Nucleus accumbens (tissue), 56 donors: Measurements from ENCODE around the gene EGLN1.
"Not testable (repeated sequence)": the region's sequence is repeated elsewhere in the genome, so short reads cannot be mapped to it uniquely, and the experiment has no call there.

Source experiments
- DNase-seq, 56 donors: peaks; one replicate each; lab custom pipeline; 2025; lab: John Stamatoyannopoulos, UW

EGLN1 gene

DNA sequence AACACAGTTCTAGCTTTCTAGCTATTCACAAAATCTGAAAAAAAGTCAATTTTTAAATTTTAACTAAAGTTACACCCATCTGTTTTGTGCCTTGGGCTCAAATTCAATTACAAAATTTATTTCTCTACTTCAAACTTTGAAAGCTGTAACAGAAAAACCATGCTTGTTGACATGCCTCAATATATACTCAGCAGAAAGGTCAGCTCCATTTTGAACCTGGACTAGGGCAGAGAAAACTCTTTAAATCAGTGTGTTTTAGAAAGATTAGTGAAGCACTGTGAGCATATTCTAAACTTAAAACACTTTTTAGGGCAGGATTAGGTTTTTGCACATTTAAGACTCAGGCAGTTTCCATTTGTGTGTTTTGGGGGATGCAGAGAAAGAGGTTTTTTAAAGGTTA lies 49.6 kb downstream of the EGLN1 start:
- no peak for DNase-seq

GRCh38 chr1:231369282-231369681 lies 52.8 kb downstream of the EGLN1 start:
- DNase-seq, result peak in 17 of 56 donors; percentile 1 to 29 (median 17)

DNA sequence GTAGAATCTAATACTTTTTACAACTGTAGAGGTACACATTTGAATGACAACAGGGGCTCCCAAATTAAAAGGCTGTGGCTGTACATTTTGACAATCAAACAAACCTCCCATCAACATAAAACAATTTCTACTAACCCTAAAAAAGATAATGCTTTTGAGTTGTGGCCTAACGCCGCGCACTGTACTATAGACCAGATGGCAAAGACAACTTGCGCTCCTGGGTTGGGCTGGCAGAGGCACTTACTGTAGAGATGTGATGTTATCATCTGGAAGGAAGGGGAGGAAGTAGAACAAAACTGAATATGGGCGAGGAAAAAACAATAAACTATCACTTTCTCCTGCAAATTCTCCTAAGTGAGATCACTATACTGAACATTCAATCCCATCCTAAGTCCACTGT lies 57.9 kb downstream of the EGLN1 start:
- no peak for DNase-seq

DNA sequence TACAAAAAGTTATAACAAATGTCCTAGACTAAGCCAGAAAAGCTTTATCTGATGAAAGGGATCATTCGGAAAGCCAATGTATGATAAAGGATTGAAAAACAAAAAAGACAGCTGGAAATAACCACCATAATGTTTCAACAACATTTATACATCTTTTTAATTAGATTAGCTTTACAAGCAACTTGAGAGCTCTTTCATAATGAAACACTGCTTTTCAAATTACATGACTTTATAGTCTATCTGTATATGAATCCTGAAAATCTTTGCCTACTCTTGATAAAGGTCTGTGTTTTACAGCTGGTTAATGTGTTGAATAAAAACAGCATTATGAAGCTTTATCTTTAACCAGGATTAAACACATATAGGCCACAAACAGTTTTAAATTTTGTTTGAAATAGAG lies 58.5 kb downstream of the EGLN1 start:
- DNase-seq, result no peak

- no peak for DNase-seq
Observed at GRCh38 chr1:231362325-231362724, 59.8 kb downstream of the EGLN1 start.

GRCh38 chr1:231359113-231359512 lies 63.0 kb downstream of the EGLN1 start:
- DNase-seq, result no peak

- DNase-seq, result peak in 18 of 56 donors; percentile 3 to 40 (median 20)
Observed at GRCh38 chr1:231357831-231358354, 64.2 kb downstream of the EGLN1 start.

GRCh38 chr1:231357187-231357772 lies 64.8 kb downstream of the EGLN1 start:
- DNase-seq, result no peak

GRCh38 chr1:231355171-231355570 lies 66.9 kb downstream of the EGLN1 start:
- DNase-seq, result no peak

GRCh38 chr1:231354330-231355020 lies 67.6 kb downstream of the EGLN1 start:
- DNase-seq, result no peak

DNA sequence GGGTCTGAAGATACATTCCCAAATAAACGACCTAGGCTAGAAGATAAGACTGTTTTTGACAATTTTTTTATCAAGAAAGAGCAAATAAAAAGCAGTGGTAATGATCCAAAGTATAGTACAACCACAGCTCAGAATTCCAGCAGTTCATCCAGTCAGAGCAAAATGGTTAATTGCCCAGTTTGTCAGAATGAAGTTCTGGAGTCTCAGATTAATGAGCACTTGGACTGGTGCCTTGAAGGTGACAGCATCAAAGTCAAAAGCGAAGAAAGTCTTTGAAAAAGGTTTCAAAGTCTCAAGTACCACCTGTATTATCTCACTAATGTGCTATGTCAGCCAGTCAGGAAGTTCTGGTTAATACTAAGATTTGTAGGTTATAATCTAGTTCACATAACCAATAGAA lies 69.0 kb downstream of the EGLN1 start:
- DNase-seq, result no peak

- DNase-seq, result no peak
Observed at GRCh38 chr1:231351816-231352215, 70.3 kb downstream of the EGLN1 start.

DNA sequence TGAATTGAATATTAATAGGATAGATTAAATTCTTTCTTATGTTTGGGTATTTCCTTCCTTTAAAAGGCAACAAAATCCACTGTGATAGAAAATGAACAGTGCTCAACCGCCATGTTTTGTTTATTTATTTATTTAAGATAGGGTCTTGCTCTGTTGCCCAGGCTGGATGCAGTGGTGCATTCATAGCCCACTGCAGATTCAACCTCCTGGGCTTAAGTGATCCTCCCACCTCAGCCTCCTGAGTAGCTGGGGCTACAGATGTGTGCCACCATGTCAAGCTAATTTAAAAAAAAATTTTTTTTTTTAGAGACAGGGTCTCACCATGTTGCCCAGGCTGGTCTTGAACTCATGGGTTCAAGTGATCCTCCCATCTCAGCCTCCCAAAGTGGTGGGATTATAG lies 73.2 kb downstream of the EGLN1 start:
- DNase-seq, result not testable (repeated sequence)

GRCh38 chr1:231348442-231348841 lies 73.6 kb downstream of the EGLN1 start:
- DNase-seq, result no peak

GRCh38 chr1:231347961-231348360 lies 74.1 kb downstream of the EGLN1 start:
- no peak for DNase-seq

- DNase-seq, result no peak
Observed at GRCh38 chr1:231340328-231341013, 81.6 kb downstream of the EGLN1 start.

GRCh38 chr1:231338270-231339128 lies 83.6 kb downstream of the EGLN1 start, which contains the start of gene SPRTN:
Gene SPRTN, plus strand, starts transcription at chr1:231338293. Its CDS starts 91 bp downstream, at chr1:231338384.
- DNase-seq, result peak in 3 of 56 donors; percentile 57 to 64 (median 58)

DNA sequence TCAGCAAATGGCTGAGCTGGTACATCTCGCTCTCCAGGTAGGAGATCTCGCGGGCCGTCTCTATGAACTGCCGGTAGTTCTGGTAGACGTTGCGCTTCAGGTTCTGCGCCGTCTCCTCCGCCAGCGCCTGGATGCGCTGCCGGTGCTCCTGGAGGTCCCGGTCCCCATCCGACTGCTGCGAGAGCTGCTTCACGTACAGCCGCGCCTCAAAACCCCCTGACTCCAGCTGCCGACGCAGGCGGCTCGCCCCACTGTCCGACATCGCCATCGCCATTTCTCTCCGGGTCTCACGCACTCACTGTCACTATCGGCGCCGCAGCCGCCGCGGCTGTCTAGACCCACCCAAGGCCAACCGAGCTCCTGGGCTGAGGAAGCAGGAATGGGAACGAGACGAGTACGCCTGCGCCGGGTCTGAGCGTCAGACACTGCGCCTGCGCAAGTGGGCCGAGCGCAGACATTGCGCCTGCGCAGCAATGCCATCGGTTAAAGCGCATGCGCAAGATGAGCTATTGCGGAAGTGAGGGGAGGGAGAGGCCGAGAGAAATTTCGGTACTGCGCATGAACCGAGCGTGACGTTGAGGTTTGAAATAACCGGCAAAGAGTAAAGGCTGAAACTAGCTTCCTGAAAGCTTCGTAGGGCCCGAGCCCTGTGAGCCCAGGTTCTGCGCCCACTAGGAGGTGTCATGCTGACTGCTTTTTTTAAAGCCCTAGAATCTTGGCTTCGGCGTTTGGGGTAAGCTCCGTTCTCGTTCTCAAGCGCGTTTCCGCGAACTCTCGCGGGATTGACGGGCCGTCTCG lies 84.4 kb downstream of the EGLN1 start, which contains the start of gene EXOC8:
EXOC8 (minus strand) TSS at position 381 of the 798 bp plus-strand sequence; CDS start at position 274, 107 bp downstream.
- peak; percentile 53 to 99 (median 94) for DNase-seq

GRCh38 chr1:231337043-231337471 lies 85.0 kb downstream of the EGLN1 start:
- peak in 8 of 56 donors; percentile 31 to 68 (median 37) for DNase-seq
